Measurements from ENCODE around the gene GAPVD1.

Gene GAPVD1

GRCh38 chr9:125412166-125412565 is 150.5 kb downstream of the GAPVD1 start:
- TF ChIP-seq CTCF (IDR thresholded peaks at IDR 0.05; ENCODE audit: insufficient read depth, low read length, poor library complexity, severe bottlenecking), result no peak
- no peaks in the 10 kb centered on the region for H3K36me3 ChIP-seq (ENCODE audit: control insufficient read depth, insufficient read depth, low read length)
- no peaks in the 10 kb centered on the region for H3K27me3 ChIP-seq (replicated peaks; ENCODE audit: control insufficient read depth, insufficient read depth, low read length)
- DNase-seq (ENCODE audit: extremely low read depth, insufficient read length), result no peak
- no peak overlapping the region for H3K4me3 ChIP-seq (replicated peaks; ENCODE audit: low read depth, low read length)

GRCh38 chr9:125413579-125413978 is 152.0 kb downstream of the GAPVD1 start:
- Histone ChIP-seq H3K27me3 (replicated peaks; ENCODE audit: control insufficient read depth, insufficient read depth, low read length) (no peaks in the 10 kb centered on the region), H3K36me3 (ENCODE audit: control insufficient read depth, insufficient read depth, low read length) (no peaks in the 10 kb centered on the region), H3K4me3 (replicated peaks; ENCODE audit: low read depth, low read length) (no peak overlapping the region)
- no peak for TF ChIP-seq CTCF (IDR thresholded peaks at IDR 0.05; ENCODE audit: insufficient read depth, low read length, poor library complexity, severe bottlenecking)
- no peak for DNase-seq (ENCODE audit: extremely low read depth, insufficient read length)

- no peak overlapping the region for H3K4me3 ChIP-seq (replicated peaks; ENCODE audit: low read depth, low read length)
- TF ChIP-seq CTCF (IDR thresholded peaks at IDR 0.05; ENCODE audit: insufficient read depth, low read length, poor library complexity, severe bottlenecking), result no peak
- no peaks in the 10 kb centered on the region for H3K36me3 ChIP-seq (ENCODE audit: control insufficient read depth, insufficient read depth, low read length)
- H3K27me3 ChIP-seq (replicated peaks; ENCODE audit: control insufficient read depth, insufficient read depth, low read length), result no peaks in the 10 kb centered on the region
- no peak for DNase-seq (ENCODE audit: extremely low read depth, insufficient read length)
Observed at GRCh38 chr9:125415583-125416460, 154.2 kb downstream of the GAPVD1 start.

GRCh38 chr9:125416517-125416916 is 154.9 kb downstream of the GAPVD1 start:
- H3K4me3 ChIP-seq (replicated peaks; ENCODE audit: low read depth, low read length), result no peak overlapping the region
- DNase-seq (ENCODE audit: extremely low read depth, insufficient read length), result no peak
- no peak for TF ChIP-seq CTCF (IDR thresholded peaks at IDR 0.05; ENCODE audit: insufficient read depth, low read length, poor library complexity, severe bottlenecking)
- no peaks in the 10 kb centered on the region for H3K36me3 ChIP-seq (ENCODE audit: control insufficient read depth, insufficient read depth, low read length)
- H3K27me3 ChIP-seq (replicated peaks; ENCODE audit: control insufficient read depth, insufficient read depth, low read length), result no peaks in the 10 kb centered on the region
